ENCODE results near the gene EPC2. TPM values are rescaled to one million over a fixed set of nuclear protein-coding genes. Genes with fewer than 3 reads are reported as not detected.

The EPC2 gene
- polyA plus RNA-seq, 1 of the 3 experiments (the other 2 are of a cell fraction) = 8.8 TPM

- TF ChIP-seq POLR2AphosphoS5 (IDR thresholded peaks at IDR 0.05; ENCODE audit: low read depth, low read length) (peak; percentile 64; the same call in 1 of the 2 replicates), SIN3A (IDR thresholded peaks at IDR 0.05; ENCODE audit: borderline replicate concordance, low read depth, low read length) (no peak), RCOR1 (IDR thresholded peaks at IDR 0.05; ENCODE audit: low read length) (no peak), JUND (IDR thresholded peaks at IDR 0.05) (no peak), FOSL2 (IDR thresholded peaks at IDR 0.05; ENCODE audit: borderline replicate concordance, low read depth) (no peak), NFIC (IDR thresholded peaks at IDR 0.05; ENCODE audit: borderline replicate concordance) (no peak), SMC3 (IDR thresholded peaks at IDR 0.05; ENCODE audit: low read depth, low read length) (no peak), REST (IDR thresholded peaks at IDR 0.05; ENCODE audit: low read depth, low read length) (no peak), MXI1 (IDR thresholded peaks at IDR 0.05; ENCODE audit: low read depth, low read length) (no peak), USF2 (IDR thresholded peaks at IDR 0.05; ENCODE audit: borderline replicate concordance, low read depth, low read length) (no peak), RXRA (IDR thresholded peaks at IDR 0.05; ENCODE audit: borderline replicate concordance, low read depth) (no peak), TCF12 (IDR thresholded peaks at IDR 0.05) (no peak)
- TF ChIP-seq, protein P1, sequence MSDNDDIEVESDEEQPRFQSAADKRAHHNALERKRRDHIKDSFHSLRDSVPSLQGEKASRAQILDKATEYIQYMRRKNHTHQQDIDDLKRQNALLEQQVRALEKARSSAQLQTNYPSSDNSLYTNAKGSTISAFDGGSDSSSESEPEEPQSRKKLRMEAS (IDR thresholded peaks at IDR 0.05; ENCODE audit: low read depth) = peak; percentile 34
- TF ChIP-seq, protein P2, sequence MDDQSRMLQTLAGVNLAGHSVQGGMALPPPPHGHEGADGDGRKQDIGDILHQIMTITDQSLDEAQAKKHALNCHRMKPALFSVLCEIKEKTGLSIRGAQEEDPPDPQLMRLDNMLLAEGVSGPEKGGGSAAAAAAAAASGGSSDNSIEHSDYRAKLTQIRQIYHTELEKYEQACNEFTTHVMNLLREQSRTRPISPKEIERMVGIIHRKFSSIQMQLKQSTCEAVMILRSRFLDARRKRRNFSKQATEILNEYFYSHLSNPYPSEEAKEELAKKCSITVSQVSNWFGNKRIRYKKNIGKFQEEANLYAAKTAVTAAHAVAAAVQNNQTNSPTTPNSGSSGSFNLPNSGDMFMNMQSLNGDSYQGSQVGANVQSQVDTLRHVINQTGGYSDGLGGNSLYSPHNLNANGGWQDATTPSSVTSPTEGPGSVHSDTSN (IDR thresholded peaks at IDR 0.05) = 0 out of 2 replicates have a peak, but pooled peaks have one; percentile 22
- TF ChIP-seq, protein P3, sequence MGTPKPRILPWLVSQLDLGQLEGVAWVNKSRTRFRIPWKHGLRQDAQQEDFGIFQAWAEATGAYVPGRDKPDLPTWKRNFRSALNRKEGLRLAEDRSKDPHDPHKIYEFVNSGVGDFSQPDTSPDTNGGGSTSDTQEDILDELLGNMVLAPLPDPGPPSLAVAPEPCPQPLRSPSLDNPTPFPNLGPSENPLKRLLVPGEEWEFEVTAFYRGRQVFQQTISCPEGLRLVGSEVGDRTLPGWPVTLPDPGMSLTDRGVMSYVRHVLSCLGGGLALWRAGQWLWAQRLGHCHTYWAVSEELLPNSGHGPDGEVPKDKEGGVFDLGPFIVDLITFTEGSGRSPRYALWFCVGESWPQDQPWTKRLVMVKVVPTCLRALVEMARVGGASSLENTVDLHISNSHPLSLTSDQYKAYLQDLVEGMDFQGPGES (IDR thresholded peaks at IDR 0.05; ENCODE audit: low read depth, low read length) = no peak
Measured at GRCh38 chr2:148644883-148645538, 460 bp downstream of the EPC2 start (continued).
